ENCODE results near the gene SUN3.
A peak's percentile ranks its signal among the peaks of the same experiment; 100 is the strongest.

SUN3 gene, protein sequence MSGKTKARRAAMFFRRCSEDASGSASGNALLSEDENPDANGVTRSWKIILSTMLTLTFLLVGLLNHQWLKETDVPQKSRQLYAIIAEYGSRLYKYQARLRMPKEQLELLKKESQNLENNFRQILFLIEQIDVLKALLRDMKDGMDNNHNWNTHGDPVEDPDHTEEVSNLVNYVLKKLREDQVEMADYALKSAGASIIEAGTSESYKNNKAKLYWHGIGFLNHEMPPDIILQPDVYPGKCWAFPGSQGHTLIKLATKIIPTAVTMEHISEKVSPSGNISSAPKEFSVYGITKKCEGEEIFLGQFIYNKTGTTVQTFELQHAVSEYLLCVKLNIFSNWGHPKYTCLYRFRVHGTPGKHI

DNA sequence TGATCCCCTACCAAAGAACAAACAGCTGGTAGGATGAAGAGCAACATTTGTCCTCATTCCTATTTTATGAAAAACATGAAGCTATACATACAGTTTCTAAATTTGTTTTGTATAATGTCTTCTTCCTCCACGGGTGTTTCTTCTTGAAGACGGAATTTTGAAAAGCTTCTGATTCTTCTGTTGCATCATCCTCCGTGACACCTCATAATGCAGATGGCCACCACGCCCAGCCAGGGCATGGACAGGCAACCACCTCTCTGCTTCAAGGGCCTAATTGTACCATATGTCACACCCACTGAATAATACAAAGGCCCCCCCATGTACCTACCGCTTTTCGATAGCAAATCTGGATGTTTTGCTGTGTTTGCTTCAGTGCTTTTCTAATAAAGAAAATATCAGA, at the start of gene SUN3:
Gene SUN3, minus strand, starts transcription at position 170 of the 400 bp plus-strand sequence. Its CDS starts 169 bp downstream, at position 1.
- H3K79me2 ChIP-seq (ENCODE audit: control insufficient read depth, insufficient read depth, low read length, unreplicated experiment) = no peaks in the 10 kb centered on the region
- H2AFZ ChIP-seq (ENCODE audit: low read length, unreplicated experiment) = no peak within 1 kb of the TSS
- no peak within 1 kb of the TSS for H3K27ac ChIP-seq (ENCODE audit: low read depth, low read length)
- H3K27me3 ChIP-seq (ENCODE audit: insufficient read depth, low read length) = no peaks in the 10 kb centered on the region
- no peaks in the 10 kb centered on the region for H3K36me3 ChIP-seq (ENCODE audit: insufficient read depth, low read length)
- no peaks in the 10 kb centered on the region for H3K4me1 ChIP-seq (ENCODE audit: control insufficient read depth, insufficient read depth, low read length, unreplicated experiment)
- no peak within 1 kb of the TSS for H3K4me3 ChIP-seq (ENCODE audit: low read depth, low read length)

DNA sequence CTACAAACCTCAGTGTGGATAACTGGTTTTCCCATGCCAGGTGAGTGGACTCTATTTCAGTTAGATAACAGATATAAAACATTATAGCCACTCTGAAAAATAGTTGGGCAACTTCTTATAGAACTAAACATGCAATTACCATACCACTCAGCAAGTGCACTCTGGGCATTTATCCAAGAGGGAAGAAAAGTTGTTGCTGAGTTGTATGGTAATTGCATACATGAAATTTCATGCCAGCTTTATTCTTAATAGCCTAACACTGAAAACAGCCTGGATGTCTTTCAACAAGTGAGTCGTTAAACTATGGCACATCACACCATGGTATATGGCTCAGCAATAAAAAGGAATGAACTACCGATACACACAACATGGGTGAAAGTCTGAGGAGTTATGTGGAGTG, 49.6 kb upstream of the SUN3 start:
- Histone ChIP-seq H3K27ac (ENCODE audit: low read depth, low read length) (no peak overlapping the region), H2AFZ (ENCODE audit: low read length, unreplicated experiment) (no peak overlapping the region), H3K4me3 (ENCODE audit: low read depth, low read length) (no peak overlapping the region), H3K4me1 (ENCODE audit: control insufficient read depth, insufficient read depth, low read length, unreplicated experiment) (peaks cover 17% of the 10 kb centered on the region), H3K27me3 (ENCODE audit: insufficient read depth, low read length) (no peaks in the 10 kb centered on the region), H3K79me2 (ENCODE audit: control insufficient read depth, insufficient read depth, low read length, unreplicated experiment) (no peaks in the 10 kb centered on the region), H3K36me3 (ENCODE audit: insufficient read depth, low read length) (no peaks in the 10 kb centered on the region)

DNA sequence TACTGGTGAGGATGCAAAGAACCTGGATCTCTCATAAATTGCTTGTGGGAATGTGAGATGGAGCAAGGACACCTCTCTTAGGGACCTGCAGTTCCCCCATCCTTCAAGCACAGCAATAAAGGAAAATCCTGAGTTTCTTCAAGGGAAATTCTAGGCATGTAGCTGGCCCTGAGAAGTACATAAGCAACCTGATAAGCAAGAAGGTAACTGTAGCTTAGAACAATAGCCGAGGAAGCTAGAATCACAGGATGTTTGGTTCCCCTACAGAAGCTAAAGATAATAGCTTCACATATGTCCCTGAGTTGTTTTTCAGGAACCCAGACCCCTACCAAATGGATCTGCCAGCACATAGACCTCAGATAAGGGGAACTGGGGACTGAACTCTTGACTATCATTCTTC, 48.5 kb upstream of the SUN3 start:
- Histone ChIP-seq H3K4me1 (ENCODE audit: control insufficient read depth, insufficient read depth, low read length, unreplicated experiment) (peaks cover 6% of the 10 kb centered on the region), H2AFZ (ENCODE audit: low read length, unreplicated experiment) (no peak overlapping the region), H3K79me2 (ENCODE audit: control insufficient read depth, insufficient read depth, low read length, unreplicated experiment) (no peaks in the 10 kb centered on the region), H3K27me3 (ENCODE audit: insufficient read depth, low read length) (no peaks in the 10 kb centered on the region), H3K4me3 (ENCODE audit: low read depth, low read length) (no peak overlapping the region), H3K36me3 (ENCODE audit: insufficient read depth, low read length) (no peaks in the 10 kb centered on the region), H3K27ac (ENCODE audit: low read depth, low read length) (no peak overlapping the region)

DNA sequence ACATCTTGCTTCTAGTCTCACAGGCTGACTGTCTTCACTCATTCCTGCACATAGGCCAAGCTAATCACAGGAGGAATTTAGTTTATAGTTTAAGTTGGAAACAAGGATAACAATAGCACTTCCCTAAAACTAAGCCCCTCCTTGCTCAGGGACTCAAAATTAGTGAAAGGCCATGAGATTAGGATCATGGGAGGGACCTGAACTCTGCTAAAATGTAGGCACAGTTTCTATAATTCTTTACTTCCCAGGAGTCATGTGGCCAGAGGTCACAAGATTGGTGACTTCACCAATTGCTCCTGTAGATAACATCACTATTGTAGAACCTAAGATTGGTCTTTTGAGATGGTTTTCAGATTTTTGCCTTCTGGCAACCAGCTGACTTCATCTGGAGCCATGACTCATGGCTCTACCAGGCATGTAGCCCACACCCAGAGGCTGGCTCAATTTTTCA, 45.3 kb upstream of the SUN3 start:
- Histone ChIP-seq H2AFZ (ENCODE audit: low read length, unreplicated experiment) (peak overlapping the region; percentile 21), H3K4me1 (ENCODE audit: control insufficient read depth, insufficient read depth, low read length, unreplicated experiment) (peaks cover 5% of the 10 kb centered on the region)

DNA sequence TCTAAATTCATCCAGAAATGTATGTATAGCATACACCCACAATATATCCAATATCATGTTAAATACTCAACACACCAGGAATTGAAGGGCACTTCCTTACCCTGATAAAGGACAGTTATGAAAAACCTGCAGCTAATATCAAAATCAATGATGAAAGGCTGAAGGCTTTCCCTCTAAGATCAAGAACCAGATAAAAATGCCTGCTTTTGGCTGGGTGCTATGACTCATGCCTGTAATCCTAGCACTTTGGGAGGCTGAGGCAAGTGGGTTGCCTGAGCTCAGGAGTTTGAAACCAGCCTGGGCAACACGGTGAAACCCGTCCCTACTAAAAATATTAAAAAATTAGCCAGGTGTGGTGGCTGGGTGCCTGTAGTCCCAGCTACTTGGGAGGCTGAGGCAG, 38.6 kb upstream of the SUN3 start:
- no peaks in the 10 kb centered on the region for H3K36me3 ChIP-seq (ENCODE audit: insufficient read depth, low read length)
- no peaks in the 10 kb centered on the region for H3K79me2 ChIP-seq (ENCODE audit: control insufficient read depth, insufficient read depth, low read length, unreplicated experiment)
- no peaks in the 10 kb centered on the region for H3K4me1 ChIP-seq (ENCODE audit: control insufficient read depth, insufficient read depth, low read length, unreplicated experiment)
- H2AFZ ChIP-seq (ENCODE audit: low read length, unreplicated experiment) = no peak overlapping the region
- H3K27ac ChIP-seq (ENCODE audit: low read depth, low read length) = no peak overlapping the region
- no peaks in the 10 kb centered on the region for H3K27me3 ChIP-seq (ENCODE audit: insufficient read depth, low read length)
- H3K4me3 ChIP-seq (ENCODE audit: low read depth, low read length) = no peak overlapping the region

More for the DNA sequence above, 45.3 kb upstream of the SUN3 start:
- Histone ChIP-seq H3K27ac (ENCODE audit: low read depth, low read length) (no peak overlapping the region), H3K36me3 (ENCODE audit: insufficient read depth, low read length) (no peaks in the 10 kb centered on the region), H3K4me3 (ENCODE audit: low read depth, low read length) (no peak overlapping the region), H3K79me2 (ENCODE audit: control insufficient read depth, insufficient read depth, low read length, unreplicated experiment) (no peaks in the 10 kb centered on the region), H3K27me3 (ENCODE audit: insufficient read depth, low read length) (no peaks in the 10 kb centered on the region)

DNA sequence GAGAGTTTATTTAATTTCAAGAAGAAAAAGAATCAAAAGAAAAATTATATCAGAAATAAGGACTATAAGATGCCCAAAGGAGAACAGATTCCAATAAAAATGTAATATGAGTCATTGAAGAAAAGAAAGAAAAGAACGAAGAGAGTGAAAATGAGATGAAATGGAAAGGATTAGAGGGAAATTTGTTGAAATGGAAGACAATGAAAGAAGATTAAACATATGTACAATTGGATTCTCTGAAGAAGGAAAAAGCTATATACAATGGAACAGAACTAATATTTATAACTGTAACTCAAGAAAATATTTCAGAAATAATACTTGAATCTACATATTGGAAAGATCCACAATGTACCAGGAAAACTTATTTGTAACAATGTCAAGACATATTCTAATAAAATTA, 35.1 kb upstream of the SUN3 start:
- no peaks in the 10 kb centered on the region for H3K79me2 ChIP-seq (ENCODE audit: control insufficient read depth, insufficient read depth, low read length, unreplicated experiment)
- no peak overlapping the region for H2AFZ ChIP-seq (ENCODE audit: low read length, unreplicated experiment)
- H3K4me1 ChIP-seq (ENCODE audit: control insufficient read depth, insufficient read depth, low read length, unreplicated experiment) = no peaks in the 10 kb centered on the region
- no peak overlapping the region for H3K4me3 ChIP-seq (ENCODE audit: low read depth, low read length)
- H3K27ac ChIP-seq (ENCODE audit: low read depth, low read length) = no peak overlapping the region
- H3K27me3 ChIP-seq (ENCODE audit: insufficient read depth, low read length) = no peaks in the 10 kb centered on the region
- H3K36me3 ChIP-seq (ENCODE audit: insufficient read depth, low read length) = no peaks in the 10 kb centered on the region

DNA sequence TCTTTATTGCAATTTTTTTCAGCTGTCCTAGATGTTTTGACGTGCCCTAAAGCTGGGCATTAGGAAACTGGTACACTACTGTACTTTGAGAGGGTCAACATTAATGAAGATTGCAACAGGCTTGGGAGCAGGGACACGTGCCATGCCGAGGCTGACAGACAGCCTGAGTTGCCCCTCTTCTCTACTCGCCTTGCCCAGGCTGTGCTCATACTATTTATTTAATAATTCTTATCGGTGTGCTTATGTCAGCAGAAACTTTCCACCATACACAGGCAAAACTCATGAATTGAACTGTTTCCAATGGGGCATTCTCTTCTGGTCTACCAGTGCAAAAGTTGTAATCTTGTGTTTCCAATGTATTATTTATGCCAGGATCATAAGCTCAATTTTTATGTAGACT, 30.8 kb upstream of the SUN3 start:
- Histone ChIP-seq H3K27ac (ENCODE audit: low read depth, low read length) (no peak overlapping the region), H3K4me3 (ENCODE audit: low read depth, low read length) (no peak overlapping the region), H3K27me3 (ENCODE audit: insufficient read depth, low read length) (no peaks in the 10 kb centered on the region), H3K4me1 (ENCODE audit: control insufficient read depth, insufficient read depth, low read length, unreplicated experiment) (no peaks in the 10 kb centered on the region), H3K79me2 (ENCODE audit: control insufficient read depth, insufficient read depth, low read length, unreplicated experiment) (no peaks in the 10 kb centered on the region), H2AFZ (ENCODE audit: low read length, unreplicated experiment) (no peak overlapping the region), H3K36me3 (ENCODE audit: insufficient read depth, low read length) (no peaks in the 10 kb centered on the region)

DNA sequence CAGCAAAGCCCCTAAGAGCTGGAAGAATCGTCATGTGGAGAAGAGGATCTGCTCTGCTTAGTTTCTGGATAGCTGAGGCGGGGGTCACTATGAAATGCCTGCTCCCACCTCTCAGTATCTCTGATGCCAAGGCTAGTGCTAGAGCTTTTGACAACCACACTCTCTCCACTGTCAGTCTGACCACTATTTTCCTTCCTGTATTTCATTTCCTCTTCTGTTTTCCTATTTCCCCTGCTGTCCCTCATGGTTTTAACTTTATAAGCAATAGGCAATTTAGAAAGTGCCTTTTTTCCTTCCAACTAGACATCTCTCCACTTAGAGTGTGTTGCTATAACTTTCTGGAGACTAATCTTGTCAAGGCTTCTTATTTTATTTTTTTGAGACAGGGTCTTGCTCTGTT, 30.1 kb upstream of the SUN3 start:
- no peaks in the 10 kb centered on the region for H3K4me1 ChIP-seq (ENCODE audit: control insufficient read depth, insufficient read depth, low read length, unreplicated experiment)
- H3K79me2 ChIP-seq (ENCODE audit: control insufficient read depth, insufficient read depth, low read length, unreplicated experiment) = no peaks in the 10 kb centered on the region

DNA sequence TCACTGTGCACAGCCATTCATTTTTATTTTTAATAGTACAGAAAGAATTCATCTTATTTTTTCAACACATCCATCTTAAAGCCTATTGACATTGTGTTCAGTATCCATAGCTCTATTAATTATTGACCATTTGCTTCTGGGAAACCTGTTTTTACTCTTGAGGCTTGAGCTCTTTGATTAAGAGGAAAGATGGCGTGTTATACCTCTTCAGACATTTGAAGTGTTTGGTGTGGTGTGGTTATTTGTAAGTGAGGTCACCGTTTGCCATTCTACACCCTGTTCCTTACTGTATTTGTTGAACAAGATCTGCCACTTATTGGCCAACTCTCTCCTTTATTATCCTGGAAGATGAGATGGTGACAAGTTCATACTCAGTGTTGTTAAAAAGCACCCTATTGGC, 24.8 kb upstream of the SUN3 start:
- Histone ChIP-seq H3K27ac (ENCODE audit: low read depth, low read length) (no peak overlapping the region), H3K4me3 (ENCODE audit: low read depth, low read length) (no peak overlapping the region), H3K36me3 (ENCODE audit: insufficient read depth, low read length) (no peaks in the 10 kb centered on the region), H3K27me3 (ENCODE audit: insufficient read depth, low read length) (no peaks in the 10 kb centered on the region), H3K79me2 (ENCODE audit: control insufficient read depth, insufficient read depth, low read length, unreplicated experiment) (no peaks in the 10 kb centered on the region), H3K4me1 (ENCODE audit: control insufficient read depth, insufficient read depth, low read length, unreplicated experiment) (peaks cover 7% of the 10 kb centered on the region), H2AFZ (ENCODE audit: low read length, unreplicated experiment) (no peak overlapping the region)

More for the DNA sequence above, 30.1 kb upstream of the SUN3 start:
- Histone ChIP-seq H2AFZ (ENCODE audit: low read length, unreplicated experiment) (no peak overlapping the region), H3K27me3 (ENCODE audit: insufficient read depth, low read length) (no peaks in the 10 kb centered on the region), H3K36me3 (ENCODE audit: insufficient read depth, low read length) (no peaks in the 10 kb centered on the region), H3K4me3 (ENCODE audit: low read depth, low read length) (no peak overlapping the region), H3K27ac (ENCODE audit: low read depth, low read length) (no peak overlapping the region)

DNA sequence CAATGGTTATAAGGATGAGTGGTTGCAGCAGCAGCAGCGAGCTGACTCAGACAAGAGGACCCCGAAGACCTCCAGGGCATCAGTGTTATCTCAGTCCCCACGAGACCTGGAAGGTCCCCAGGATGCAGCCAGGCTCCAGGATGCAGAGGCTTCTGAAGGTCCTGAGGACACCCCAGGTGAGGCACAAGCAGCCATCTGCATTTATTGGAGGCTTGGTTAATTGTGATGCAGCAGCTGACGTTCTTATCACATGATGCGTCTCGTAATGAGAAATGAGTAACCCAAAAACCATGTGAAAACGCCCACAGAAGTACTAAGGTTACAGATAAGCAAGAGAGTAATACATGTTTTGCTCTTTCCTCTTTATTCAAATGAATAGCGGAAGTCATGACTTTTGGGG, 23.8 kb upstream of the SUN3 start:
- Histone ChIP-seq H3K79me2 (ENCODE audit: control insufficient read depth, insufficient read depth, low read length, unreplicated experiment) (no peaks in the 10 kb centered on the region), H3K27me3 (ENCODE audit: insufficient read depth, low read length) (no peaks in the 10 kb centered on the region), H3K27ac (ENCODE audit: low read depth, low read length) (no peak overlapping the region), H3K4me3 (ENCODE audit: low read depth, low read length) (no peak overlapping the region), H2AFZ (ENCODE audit: low read length, unreplicated experiment) (no peak overlapping the region), H3K4me1 (ENCODE audit: control insufficient read depth, insufficient read depth, low read length, unreplicated experiment) (peaks cover 7% of the 10 kb centered on the region), H3K36me3 (ENCODE audit: insufficient read depth, low read length) (no peaks in the 10 kb centered on the region)

DNA sequence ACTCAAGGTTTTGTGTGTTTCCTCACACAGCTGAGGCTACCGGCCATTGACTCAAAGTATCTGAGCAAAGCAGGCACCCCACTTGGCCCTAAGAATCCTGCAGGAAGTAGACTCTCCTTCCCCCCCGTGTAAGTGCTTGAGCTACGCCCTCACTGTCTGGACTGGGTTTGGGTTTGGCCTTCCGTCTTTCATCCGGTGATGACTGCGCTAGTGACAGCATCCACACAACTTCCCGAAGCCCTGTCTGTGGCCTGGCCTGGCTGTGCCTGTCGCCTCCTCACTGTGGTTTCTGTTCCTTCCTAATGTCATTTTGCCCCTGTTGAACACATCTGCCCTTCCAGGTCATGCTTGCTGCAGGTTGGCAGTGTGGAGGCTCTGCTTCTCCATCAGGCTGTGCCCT, 20.9 kb upstream of the SUN3 start:
- H3K4me1 ChIP-seq (ENCODE audit: control insufficient read depth, insufficient read depth, low read length, unreplicated experiment) = peaks cover 7% of the 10 kb centered on the region
- H3K27ac ChIP-seq (ENCODE audit: low read depth, low read length) = no peak overlapping the region
- no peaks in the 10 kb centered on the region for H3K36me3 ChIP-seq (ENCODE audit: insufficient read depth, low read length)
- H3K4me3 ChIP-seq (ENCODE audit: low read depth, low read length) = no peak overlapping the region
- H3K79me2 ChIP-seq (ENCODE audit: control insufficient read depth, insufficient read depth, low read length, unreplicated experiment) = no peaks in the 10 kb centered on the region
- H2AFZ ChIP-seq (ENCODE audit: low read length, unreplicated experiment) = no peak overlapping the region
- no peaks in the 10 kb centered on the region for H3K27me3 ChIP-seq (ENCODE audit: insufficient read depth, low read length)

Data from ACC112 (cell line).